Hepatocyte (in vitro differentiated cells): Measurements from ENCODE around the gene KRI1. TPM values are rescaled to one million over a fixed set of nuclear protein-coding genes. Genes with fewer than 3 reads are reported as not detected.

Experiments used
- DNase-seq: peaks from one replicate; pipeline ENCODE4 v3.0.0-alpha.2; 2016; ENCODE audit warnings: low spot score
- H2AFZ ChIP-seq: fragments of 200-600 bp; sonication (generic); 2 replicates; pipeline ENCODE4 v1.6.0; 2016; ENCODE audit warnings: antibody characterized with exemption, mild to moderate bottlenecking
- H3K27ac ChIP-seq: fragments of 200-600 bp; sonication (generic); 2 replicates; pipeline ENCODE4 v1.5.1; 2016; ENCODE audit warnings: mild to moderate bottlenecking
- H3K27me3 ChIP-seq: fragments of 200-600 bp; sonication (generic); 2 replicates; pipeline ENCODE4 v1.6.1; 2016
- H3K36me3 ChIP-seq: fragments of 200-600 bp; sonication (generic); replicated peaks from 2 replicates; pipeline ENCODE4 v1.5.1; 2016; ENCODE audit warnings: low read depth; ENCODE audit not compliant: insufficient read depth
- H3K4me1 ChIP-seq: fragments of 200-600 bp; sonication (generic); 2 replicates; pipeline ENCODE4 v1.5.1; 2016; ENCODE audit warnings: mild to moderate bottlenecking, moderate library complexity; ENCODE audit not compliant: insufficient read depth
- H3K4me2 ChIP-seq: fragments of 200-600 bp; sonication (generic); 2 replicates; pipeline ENCODE4 v1.6.0; 2016
- H3K4me3 ChIP-seq: fragments of 200-600 bp; sonication (generic); 2 replicates; pipeline ENCODE4 v1.5.1; 2016; ENCODE audit warnings: mild to moderate bottlenecking
- H3K79me2 ChIP-seq: fragments of 200-600 bp; sonication (generic); 2 replicates; pipeline ENCODE4 v1.6.0; 2017; ENCODE audit warnings: mild to moderate bottlenecking
- H3K9me2 ChIP-seq: fragments of 200-600 bp; sonication (generic); replicated peaks from 2 replicates; pipeline ENCODE4 v1.6.0; 2017; ENCODE audit warnings: mild to moderate bottlenecking; ENCODE audit not compliant: insufficient read depth
- H3K9me3 ChIP-seq: fragments of 200-600 bp; sonication (generic); 2 replicates; pipeline ENCODE4 v1.5.1; 2016; ENCODE audit warnings: low read depth, mild to moderate bottlenecking
- H4K20me1 ChIP-seq: fragments of 200-600 bp; sonication (generic); 2 replicates; pipeline ENCODE4 v1.6.0; 2016; ENCODE audit warnings: mild to moderate bottlenecking; ENCODE audit not compliant: insufficient read depth, poor library complexity, severe bottlenecking
- EZH2 ChIP-seq: fragments of 200-600 bp; sonication (generic); IDR thresholded peaks from 2 replicates; pipeline ENCODE4 v1.6.1; 2016; ENCODE audit warnings: antibody characterized with exemption, mild to moderate bottlenecking, borderline replicate concordance
- EZH2phosphoT487 ChIP-seq: fragments of 200-600 bp; sonication (generic); IDR thresholded peaks from one replicate; pipeline ENCODE4 v1.6.1; 2018; ENCODE audit warnings: antibody characterized with exemption, mild to moderate bottlenecking, low read depth, moderate library complexity; ENCODE audit not compliant: unreplicated experiment, severe bottlenecking
- WGBS: methylation state at CpG from one replicate; pipeline ENCODE4 v1.1.6; 2016; ENCODE audit warnings: low lambda C conversion rate; ENCODE audit errors: missing lambda C conversion rate; 5-methylcytosine and 5-hydroxymethylcytosine counted together
- polyA plus RNA-seq: library from polyadenylated mRNA; unstranded; fragments of >200 nt; fragmentation: Nextera tagmentation; extraction: Ambion mirVana; gene quantifications from 2 replicates; pipeline ENCODE4 v1.2.1, GENCODE V29; 2016
- total RNA-seq: library from RNA; depleted of rRNA; stranded (reverse); fragments of >200 nt; gene quantifications from 2 replicates; pipeline ENCODE4 v1.2.3, GENCODE V29; 2014
- TF ChIP-seq, protein P1 (sequence below): fragments of 200-600 bp; sonication (generic); IDR thresholded peaks from 2 replicates; pipeline ENCODE4 v1.5.1; 2016; ENCODE audit warnings: antibody characterized with exemption, mild to moderate bottlenecking; ENCODE audit not compliant: poor library complexity

The KRI1 gene
- total and polyA plus RNA-seq, 2 experiments from 2014 or later = 7.8 to 18.3 TPM

- no peaks in the 10 kb centered on the region for H3K36me3 ChIP-seq
- WGBS = 96% methylated on average over 13 of the region's 13 CpGs
- H3K27ac ChIP-seq = no peak overlapping the region
- no peaks in the 10 kb centered on the region for H3K9me3 ChIP-seq
- H3K4me2 ChIP-seq = no peak overlapping the region
- no peaks in the 10 kb centered on the region for H4K20me1 ChIP-seq
- peaks cover 7% of the 10 kb centered on the region for H3K79me2 ChIP-seq
- no peak for TF ChIP-seq EZH2phosphoT487
- no peak for TF ChIP-seq EZH2
- TF ChIP-seq, protein P1, sequence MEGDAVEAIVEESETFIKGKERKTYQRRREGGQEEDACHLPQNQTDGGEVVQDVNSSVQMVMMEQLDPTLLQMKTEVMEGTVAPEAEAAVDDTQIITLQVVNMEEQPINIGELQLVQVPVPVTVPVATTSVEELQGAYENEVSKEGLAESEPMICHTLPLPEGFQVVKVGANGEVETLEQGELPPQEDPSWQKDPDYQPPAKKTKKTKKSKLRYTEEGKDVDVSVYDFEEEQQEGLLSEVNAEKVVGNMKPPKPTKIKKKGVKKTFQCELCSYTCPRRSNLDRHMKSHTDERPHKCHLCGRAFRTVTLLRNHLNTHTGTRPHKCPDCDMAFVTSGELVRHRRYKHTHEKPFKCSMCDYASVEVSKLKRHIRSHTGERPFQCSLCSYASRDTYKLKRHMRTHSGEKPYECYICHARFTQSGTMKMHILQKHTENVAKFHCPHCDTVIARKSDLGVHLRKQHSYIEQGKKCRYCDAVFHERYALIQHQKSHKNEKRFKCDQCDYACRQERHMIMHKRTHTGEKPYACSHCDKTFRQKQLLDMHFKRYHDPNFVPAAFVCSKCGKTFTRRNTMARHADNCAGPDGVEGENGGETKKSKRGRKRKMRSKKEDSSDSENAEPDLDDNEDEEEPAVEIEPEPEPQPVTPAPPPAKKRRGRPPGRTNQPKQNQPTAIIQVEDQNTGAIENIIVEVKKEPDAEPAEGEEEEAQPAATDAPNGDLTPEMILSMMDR = no peak
- DNase-seq = no peak
- no peaks in the 10 kb centered on the region for H3K27me3 ChIP-seq
- H3K4me1 ChIP-seq = no peaks in the 10 kb centered on the region
- H3K4me3 ChIP-seq = no peak overlapping the region
- no peaks in the 10 kb centered on the region for H3K9me2 ChIP-seq
- no peak overlapping the region for H2AFZ ChIP-seq
Observed at GRCh38 chr19:10582091-10582490, 16.3 kb upstream of the KRI1 start.

GRCh38 chr19:10580979-10581631 lies 15.3 kb upstream of the KRI1 start:
- WGBS = 49% methylated on average over 31 of the region's 31 CpGs
- Histone ChIP-seq H3K4me2 (no peak overlapping the region), H3K4me1 (no peaks in the 10 kb centered on the region), H4K20me1 (no peaks in the 10 kb centered on the region), H3K9me2 (no peaks in the 10 kb centered on the region), H3K27ac (no peak overlapping the region), H3K27me3 (no peaks in the 10 kb centered on the region), H3K4me3 (no peak overlapping the region), H3K36me3 (no peaks in the 10 kb centered on the region), H3K9me3 (no peaks in the 10 kb centered on the region), H3K79me2 (peaks cover 4% of the 10 kb centered on the region), H2AFZ (no peak overlapping the region)
- peak; percentile 96 for DNase-seq
- TF ChIP-seq EZH2phosphoT487 (no peak), EZH2 (no peak)
- TF ChIP-seq, protein P1 = peak; percentile 97

GRCh38 chr19:10577951-10578350 lies 12.1 kb upstream of the KRI1 start:
- Histone ChIP-seq H3K27me3 (no peaks in the 10 kb centered on the region), H3K79me2 (no peaks in the 10 kb centered on the region), H3K9me3 (no peaks in the 10 kb centered on the region), H2AFZ (no peak overlapping the region), H4K20me1 (no peaks in the 10 kb centered on the region), H3K36me3 (no peaks in the 10 kb centered on the region), H3K4me2 (no peak overlapping the region), H3K4me1 (no peaks in the 10 kb centered on the region), H3K4me3 (no peak overlapping the region), H3K9me2 (no peaks in the 10 kb centered on the region), H3K27ac (no peak overlapping the region)
- 93% methylated on average over 6 of the region's 6 CpGs for WGBS
- TF ChIP-seq EZH2phosphoT487 = no peak
- TF ChIP-seq, protein P1 = no peak
- no peak for TF ChIP-seq EZH2
- no peak for DNase-seq
